Pulmonary artery endothelial cell (primary cell): ENCODE measurements around the gene RBBP6. TPM values are rescaled to one million over a fixed set of nuclear protein-coding genes. Genes with fewer than 3 reads are reported as not detected.
"Not testable (repeated sequence)": the region's sequence is repeated elsewhere in the genome, so short reads cannot be mapped to it uniquely, and the experiment has no call there.

Source experiments
- DNase-seq: peaks from one replicate; pipeline ENCODE4 v3.0.0-alpha.2; 2011; ENCODE audit warnings: low read depth, low spot score
- total RNA-seq: library from RNA; depleted of rRNA; stranded (reverse); fragments of >200 nt; gene quantifications from 2 replicates; pipeline ENCODE4 v1.2.3, GENCODE V29; 2014

The RBBP6 gene
- total RNA-seq, 1 donor from 2014 or later: 13.5 TPM

DNA sequence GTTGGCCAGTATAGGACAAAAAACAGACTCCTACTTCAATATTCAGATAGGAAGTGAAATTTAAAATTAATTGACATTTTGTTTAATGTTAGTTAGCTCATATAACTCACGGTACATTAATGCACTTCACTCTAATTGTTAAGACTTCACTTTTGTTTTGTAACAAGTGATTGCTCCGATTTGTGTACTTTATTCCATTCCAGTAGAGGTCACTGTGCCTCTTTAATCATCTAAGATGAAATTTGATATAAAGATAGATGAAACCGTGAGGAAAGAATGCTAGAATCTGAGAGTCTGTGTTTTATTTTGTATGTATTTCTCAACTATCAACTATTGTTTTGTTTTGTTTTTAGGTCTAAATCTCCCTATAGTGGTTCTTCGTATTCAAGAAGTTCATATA, 29.0 kb downstream of the RBBP6 start:
- no peak for DNase-seq

DNA sequence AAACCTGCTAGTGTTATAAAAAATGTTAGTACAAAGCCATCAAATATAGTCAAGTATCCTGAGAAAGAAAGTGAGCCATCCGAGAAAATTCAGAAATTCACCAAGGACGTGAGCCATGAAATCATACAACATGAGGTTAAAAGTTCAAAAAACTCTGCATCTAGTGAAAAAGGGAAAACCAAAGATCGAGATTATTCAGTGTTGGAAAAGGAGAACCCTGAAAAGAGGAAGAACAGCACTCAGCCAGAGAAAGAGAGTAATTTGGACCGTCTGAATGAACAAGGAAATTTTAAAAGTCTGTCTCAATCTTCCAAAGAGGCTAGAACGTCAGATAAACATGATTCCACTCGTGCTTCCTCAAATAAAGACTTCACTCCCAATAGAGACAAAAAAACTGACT, 31.7 kb downstream of the RBBP6 start:
- no peak for DNase-seq

DNA sequence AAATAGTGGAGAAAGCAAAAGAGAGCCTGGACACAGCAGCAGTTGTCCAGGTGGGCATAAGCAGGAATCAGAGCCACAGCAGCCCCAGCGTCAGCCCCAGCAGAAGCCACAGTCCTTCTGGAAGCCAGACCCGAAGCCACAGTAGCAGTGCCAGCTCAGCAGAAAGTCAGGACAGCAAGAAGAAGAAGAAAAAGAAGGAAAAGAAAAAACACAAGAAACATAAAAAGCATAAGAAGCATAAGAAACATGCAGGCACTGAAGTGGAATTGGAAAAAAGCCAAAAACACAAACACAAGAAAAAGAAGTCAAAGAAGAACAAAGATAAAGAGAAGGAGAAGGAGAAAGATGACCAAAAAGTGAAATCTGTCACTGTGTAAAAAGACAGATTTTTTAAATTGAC, 32.7 kb downstream of the RBBP6 start:
- no peak for DNase-seq

DNA sequence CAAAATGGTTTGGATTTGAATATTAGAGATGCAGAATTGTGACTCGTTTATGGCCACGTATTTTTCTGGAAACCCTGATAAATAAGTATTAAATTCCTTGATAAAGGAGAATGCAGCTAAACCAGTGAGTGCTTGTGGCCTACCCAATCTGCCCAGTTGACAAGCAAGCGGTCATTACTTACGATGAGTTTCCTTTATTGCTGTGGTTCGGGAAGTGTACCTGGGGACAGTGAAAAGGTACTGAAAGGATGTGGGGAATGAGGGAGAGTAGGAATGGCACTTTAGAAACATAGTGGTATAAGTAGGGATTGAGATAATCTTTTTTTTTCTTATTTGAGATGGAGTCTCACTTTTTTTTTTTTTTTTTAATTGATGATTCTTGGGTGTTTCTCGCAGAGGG, 33.8 kb downstream of the RBBP6 start:
- no peak for DNase-seq

DNA sequence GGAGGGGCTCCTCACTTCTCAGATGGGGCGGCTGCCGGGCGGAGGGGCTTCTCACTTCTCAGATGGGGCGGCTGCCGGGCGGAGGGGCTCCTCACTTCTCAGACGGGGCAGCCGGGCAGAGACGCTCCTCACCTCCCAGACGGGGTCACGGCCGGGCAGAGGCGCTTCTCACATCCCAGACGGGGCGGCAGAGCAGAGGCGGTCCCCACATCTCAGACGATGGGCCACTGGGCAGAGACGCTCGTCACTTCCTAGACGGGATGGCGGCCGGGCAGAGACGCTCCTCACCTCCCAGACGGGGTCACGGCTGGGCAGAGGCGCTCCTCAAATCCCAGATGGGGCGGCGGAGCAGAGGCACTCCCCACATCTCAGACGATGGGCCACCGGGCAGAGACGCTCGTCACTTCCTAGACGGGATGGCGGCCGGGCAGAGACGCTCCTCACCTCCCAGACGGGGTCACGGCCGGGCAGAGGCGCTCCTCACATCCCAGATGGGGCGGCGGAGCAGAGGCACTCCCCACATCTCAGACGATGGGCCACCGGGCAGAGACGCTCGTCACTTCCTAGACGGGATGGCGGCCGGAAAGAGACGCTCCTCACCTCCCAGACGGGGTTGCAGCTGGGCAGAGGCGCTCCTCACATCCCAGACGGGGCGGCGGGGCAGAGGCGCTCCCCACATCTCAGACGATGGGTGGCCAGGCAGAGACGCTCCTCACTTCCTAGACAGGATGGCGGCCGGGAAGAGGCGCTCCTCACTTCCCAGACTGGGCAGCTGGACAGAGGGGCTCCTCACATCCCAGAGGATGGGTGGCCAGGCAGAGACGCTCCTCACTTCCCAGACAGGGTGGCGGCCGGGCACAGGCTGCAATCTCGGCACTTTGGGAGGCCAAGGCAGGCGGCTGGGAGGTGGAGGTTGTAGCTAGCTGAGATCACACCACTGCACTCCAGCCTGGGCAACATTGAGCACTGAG, 35.4 kb downstream of the RBBP6 start:
- DNase-seq: not testable (repeated sequence)

DNA sequence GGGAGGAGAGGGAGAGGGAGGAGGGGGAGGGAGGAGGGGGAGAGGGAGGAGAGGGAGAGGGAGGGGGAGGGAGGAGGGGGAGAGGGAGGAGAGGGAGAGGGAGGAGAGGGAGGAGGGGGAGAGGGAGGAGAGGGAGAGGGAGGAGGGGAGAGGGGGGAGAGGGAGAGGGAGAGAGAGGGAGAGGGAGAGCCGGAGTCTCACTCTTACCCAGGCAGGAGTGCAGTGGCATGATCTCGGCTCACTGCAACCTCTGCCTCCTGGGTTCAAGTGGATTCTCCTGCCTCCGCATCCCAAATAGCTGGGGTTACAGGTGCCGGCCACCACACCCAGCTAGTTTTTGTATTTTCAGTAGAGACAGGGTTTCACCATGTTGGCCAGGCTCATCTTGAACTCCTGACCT, 36.4 kb downstream of the RBBP6 start:
- not testable (repeated sequence) for DNase-seq

DNA sequence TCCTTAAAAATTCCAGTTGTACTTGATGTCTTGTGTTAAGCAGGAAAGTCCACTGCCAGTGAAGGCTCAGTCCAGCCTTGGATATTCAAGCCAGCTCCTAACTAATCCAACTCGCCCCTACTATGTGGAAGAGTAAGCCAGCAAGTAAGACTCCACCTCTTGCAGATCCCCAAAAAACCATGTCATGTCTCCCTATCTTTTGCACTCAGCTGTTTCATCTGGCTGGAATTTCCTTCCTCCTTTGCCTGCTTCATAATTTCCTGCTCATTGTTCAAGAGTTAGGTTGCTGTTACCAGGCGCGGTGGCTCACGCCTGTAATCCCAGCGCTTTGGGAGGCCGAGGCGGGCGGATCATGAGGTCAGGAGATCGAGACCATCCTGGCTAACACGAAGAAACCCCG, 37.8 kb downstream of the RBBP6 start:
- DNase-seq: peak; percentile 83

DNA sequence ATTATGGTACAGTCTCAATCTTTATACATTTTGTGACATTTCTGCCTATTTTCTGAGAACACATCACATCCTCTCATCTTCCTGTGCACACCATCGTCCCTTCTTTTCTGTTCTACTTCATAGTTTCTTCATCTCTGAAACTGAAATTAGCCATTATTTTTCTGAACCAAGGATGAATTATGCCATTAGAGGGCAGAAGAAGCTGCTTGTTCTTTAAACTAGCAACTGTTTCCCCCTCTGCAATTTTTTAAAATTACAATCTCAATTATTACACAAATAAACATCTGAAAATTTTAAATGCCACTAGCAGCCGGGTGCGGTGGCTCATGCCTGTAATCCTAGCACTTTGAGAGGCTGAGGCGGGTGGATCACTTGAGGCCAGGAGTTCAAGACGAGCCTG, 41.3 kb downstream of the RBBP6 start:
- no peak for DNase-seq

DNA sequence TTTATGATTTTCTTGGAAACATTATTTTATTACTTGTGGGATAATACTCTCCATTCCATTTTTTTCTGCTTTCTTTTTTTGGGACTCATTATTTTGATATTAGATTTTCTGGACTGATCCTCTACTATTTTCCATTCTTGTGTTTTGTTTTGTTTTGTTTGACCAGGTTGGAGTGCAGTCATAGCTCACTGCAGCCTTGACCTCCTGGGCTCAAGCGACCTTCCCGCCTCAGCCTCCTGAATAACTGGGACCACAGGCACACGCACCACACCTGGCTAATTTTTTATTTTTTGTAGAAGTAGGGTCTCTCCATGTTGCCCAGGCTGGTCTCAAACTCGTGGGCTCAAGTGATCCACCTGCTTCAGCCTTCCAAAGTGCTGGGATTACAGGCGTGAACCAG, 44.1 kb downstream of the RBBP6 start:
- DNase-seq: no peak

DNA sequence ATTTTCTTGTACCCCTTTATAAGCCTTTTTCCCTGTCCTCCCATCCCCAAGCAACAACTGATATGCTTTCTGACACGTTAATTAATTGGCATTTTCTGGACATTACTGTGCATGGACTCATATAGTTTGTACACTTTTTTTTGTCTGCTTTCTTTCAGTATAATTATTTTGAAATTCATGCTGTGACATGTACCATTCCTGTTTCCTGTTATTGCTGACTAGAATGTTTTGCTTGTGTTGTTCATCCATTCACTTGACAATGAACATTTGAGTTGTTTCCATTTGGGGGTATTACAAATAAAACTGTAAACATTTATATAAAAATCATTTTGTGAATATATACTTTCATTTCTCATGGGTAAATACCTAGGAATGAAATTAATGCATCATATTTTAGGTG, 50.6 kb downstream of the RBBP6 start:
- DNase-seq: no peak

DNA sequence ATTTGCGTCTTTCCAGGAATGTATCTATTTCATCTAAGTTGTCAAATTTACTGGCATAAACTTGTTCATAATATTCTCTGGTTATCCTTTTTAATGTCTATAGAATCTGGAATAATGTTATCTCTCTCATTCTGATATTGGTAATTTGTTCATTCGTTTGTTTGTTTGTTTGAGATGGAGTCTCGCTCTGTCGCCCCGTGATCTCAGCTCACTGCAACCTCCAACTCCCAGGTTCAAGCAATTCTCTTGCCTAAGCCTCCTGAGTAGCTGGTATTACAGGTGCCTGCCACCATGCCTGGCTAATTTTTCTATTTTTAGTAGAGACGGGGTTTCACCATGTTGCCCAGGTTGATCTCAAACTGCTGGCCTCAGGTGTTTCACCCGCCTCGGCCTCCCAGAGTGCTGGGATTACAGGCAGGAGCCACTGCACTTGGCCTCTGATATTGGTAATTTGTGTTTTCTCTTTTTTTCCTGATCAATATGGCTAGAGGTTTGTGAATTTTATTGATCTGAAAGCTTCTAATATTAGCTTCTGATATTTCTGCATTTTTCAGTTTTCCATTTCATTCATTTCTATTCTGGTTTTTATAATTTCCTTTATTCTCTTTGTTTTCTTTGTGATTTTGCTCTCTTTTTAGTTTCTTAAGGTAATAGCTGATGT, 59.5 kb downstream of the RBBP6 start:
- no peak for DNase-seq

DNA sequence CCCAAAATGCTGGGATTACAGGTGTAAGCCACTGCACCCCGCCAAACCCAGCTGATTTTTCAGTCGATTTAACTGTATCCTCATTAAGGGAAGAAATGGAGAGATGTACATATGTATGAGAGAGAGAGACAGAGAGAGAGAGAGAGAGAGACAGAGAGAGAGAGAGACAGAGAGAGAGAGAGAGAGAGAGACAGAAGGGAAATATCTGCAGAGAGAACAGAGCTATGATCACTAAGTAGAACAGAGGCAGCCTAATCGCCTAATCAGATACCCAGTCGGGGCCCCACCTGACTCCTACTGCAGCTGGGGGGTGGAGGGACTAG, 70.0 kb downstream of the RBBP6 start:
- DNase-seq: no peak

DNA sequence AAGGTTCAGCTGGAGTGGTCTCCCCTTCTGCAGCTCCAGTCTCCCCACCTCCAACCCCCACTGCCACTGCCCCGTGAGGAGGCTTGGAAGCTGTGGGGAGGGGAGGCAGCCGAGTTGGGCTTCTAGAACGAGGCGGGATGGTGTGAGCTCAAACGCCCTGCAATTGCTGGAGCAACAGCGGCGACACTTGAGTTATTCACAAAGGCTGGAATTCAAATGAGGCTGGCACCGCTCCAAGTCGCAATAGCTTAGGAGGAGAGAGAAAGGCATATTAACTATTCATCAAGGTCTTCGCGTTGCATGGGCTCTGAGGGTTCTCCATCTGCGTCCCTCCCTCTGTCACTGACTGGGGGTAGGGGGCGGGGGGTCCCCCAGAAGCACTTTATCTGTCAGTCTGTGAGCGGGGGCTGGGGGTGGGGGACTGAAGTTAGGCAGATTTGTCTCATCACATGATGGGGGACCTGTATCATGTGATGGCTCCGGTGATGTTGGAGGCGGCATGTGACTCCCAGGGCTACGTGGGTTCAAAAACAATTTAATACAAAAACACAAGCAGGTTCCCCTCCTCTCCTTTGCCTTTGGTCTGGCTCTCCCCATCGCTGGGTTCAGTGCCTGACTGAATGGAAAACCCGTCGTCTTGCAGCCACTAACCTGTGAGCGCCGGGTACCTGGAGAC, 70.5 kb downstream of the RBBP6 start:
- DNase-seq: peak; percentile 19

DNA sequence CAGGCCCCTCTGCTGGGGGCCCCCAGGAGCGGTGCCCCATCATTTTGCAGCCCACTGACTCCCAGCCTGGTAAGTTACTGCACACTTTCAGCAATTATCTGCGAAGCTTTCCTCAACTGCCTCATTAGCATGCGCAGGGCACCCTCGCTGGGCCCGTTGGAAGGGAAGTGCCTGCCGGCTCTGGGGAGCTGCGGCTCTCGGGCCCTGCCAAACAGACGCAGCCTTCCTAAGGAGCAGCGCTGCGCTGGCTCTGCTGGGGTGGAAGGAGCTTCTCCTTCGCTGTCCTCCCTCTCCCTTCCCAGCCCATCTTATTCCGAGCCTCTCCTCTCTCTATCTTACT, 71.0 kb downstream of the RBBP6 start:
- DNase-seq: no peak

DNA sequence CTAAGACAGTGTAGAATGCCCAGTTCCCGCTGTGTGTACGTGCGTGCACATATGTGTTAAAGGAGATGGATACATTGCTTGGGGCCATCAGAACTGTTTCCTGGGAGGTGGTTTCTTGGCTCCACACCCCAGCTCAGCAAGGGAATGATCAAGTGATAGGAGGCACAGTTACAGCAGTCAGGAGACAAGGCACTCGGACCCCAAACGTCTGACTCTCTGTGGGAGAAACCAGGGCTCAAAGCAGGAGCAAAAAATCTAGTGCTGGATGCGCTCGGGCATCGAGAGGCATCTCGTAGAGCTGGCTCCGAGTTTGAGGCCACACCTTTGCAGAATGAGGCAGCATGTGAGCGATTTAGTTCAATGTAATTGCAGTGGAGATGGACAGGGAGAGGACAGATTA, 71.9 kb downstream of the RBBP6 start:
- DNase-seq: no peak

DNA sequence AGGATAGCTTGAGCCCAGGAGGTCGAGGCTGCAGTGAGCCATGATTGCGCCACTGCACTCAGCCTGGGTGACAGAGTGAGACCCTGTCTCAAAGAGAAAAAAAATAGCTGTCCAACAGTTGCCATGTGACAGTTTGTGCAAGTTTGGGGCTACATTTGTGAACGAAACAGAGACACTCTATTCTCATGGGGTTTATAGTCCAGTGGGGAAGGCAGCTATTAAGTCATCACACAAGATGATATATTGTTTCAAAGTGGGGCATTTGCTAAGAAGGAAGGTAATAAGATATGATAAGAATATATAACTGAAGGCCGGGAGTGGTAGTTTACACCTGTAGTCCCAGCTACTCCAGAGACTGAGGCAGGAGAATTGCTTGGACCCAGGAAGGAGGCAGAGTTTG, 73.3 kb downstream of the RBBP6 start:
- no peak for DNase-seq

DNA sequence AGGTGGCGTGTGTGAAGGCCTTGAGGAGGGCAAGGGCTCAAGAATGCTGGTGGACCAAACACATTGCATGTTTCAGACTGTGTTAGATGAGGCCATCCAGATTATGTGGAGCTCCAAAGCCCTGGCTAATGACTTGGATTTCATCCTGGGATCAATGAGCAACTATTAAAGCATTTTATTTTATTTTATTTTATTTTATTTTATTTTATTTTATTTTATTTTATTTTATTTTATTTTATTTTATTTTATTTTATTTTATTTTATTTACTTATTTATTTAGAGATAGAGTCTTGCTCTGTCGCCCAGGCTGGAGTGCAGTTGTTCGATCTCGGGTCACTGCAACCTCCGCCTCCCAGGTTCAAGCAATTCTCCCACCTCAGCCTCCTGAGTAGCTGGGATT, 73.9 kb downstream of the RBBP6 start:
- not testable (repeated sequence) for DNase-seq

DNA sequence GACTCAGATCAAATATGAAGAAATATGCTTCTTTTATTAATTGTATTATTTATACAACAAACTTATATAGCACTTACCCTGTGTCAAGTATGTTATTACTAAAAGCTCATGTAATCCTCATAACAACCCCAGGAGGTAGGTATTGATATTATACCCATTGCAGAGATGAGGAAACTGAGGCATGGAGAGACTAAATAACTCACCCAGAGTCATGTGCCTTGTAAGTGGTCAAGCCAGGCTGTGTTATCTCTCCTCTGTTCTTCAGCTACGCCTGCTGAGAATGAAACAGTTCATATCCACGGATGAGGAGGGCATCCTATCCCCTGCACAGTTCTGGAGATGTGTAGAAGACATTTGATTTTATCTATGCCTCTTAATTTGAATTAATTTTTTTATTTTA, 78.1 kb downstream of the RBBP6 start:
- no peak for DNase-seq
